Activated CD8-positive, alpha-beta T cell treated with anti-CD3 and anti-CD28 coated beads for 36 hours (primary cell): ENCODE measurements around the gene IRGC. TPM values are rescaled to one million over a fixed set of nuclear protein-coding genes. Genes with fewer than 3 reads are reported as not detected.

Experiments
- ATAC-seq: fragments of 200-7000 bp; cut with Tn5 transposase; one replicate; pipeline ENCODE4 v1.10.0; 2021; ENCODE audit warnings: mild to moderate bottlenecking, moderate library complexity
- CTCF ChIA-PET: fragments of 350-600 bp; sonication (Branson Sonifier 250); formaldehyde crosslinking; loops from one replicate; lab custom pipeline; 2021; ENCODE audit warnings: antibody characterized with exemption; lab: Charles Lee
- POLR2A ChIA-PET: fragments of 350-600 bp; sonication (Branson Sonifier 250); formaldehyde crosslinking; loops from one replicate; lab custom pipeline; 2021; ENCODE audit warnings: antibody characterized with exemption; lab: Charles Lee
- DNase-seq: peaks from one replicate; pipeline ENCODE4 v3.0.0-alpha.2; 2020
- H3K27ac Mint-ChIP-seq: one replicate; pipeline ENCODE4 v1.8.0; 2021; ENCODE audit warnings: mild to moderate bottlenecking, mixed read lengths
- H3K27me3 Mint-ChIP-seq: one replicate; pipeline ENCODE4 v1.8.0; 2021; ENCODE audit warnings: mixed read lengths
- H3K36me3 Mint-ChIP-seq: one replicate; pipeline ENCODE4 v1.8.0; 2021; ENCODE audit warnings: low read depth, mixed read lengths
- H3K4me1 Mint-ChIP-seq: one replicate; pipeline ENCODE4 v1.8.0; 2021; ENCODE audit warnings: low read depth, mixed read lengths
- H3K4me3 Mint-ChIP-seq: one replicate; pipeline ENCODE4 v1.8.0; 2021; ENCODE audit warnings: mild to moderate bottlenecking, moderate library complexity, mixed read lengths
- H3K9me3 Mint-ChIP-seq: one replicate; pipeline ENCODE4 v1.8.0; 2021; ENCODE audit warnings: mixed read lengths
- CTCF ChIP-seq: fragments of 200-600 bp; IDR thresholded peaks from one replicate; pipeline ENCODE4 v1.8.0; 2022; ENCODE audit warnings: antibody characterized with exemption, mild to moderate bottlenecking
- intact Hi-C: fragments of 100-400 bp; cut with micrococcal nuclease; formaldehyde crosslinking; loops from one replicate; pipeline ENCODE4 v1.10.0; 2022
- total RNA-seq, 2 experiments: library from RNA; stranded (reverse); gene quantifications; one replicate each; pipeline ENCODE4 v1.2.3, GENCODE V29; 2021

Gene IRGC
- total RNA-seq, 2 experiments from 2014 or later, result not detected

GRCh38 chr19:43768273-43769050 is 52.6 kb downstream of the IRGC start:
- no peak for TF ChIP-seq CTCF
- Mint-ChIP-seq H3K27me3 (no peaks in the 10 kb centered on the region), H3K4me1 (peaks cover 52% of the 10 kb centered on the region), H3K36me3 (peaks cover 70% of the 10 kb centered on the region), H3K27ac (peak overlapping the region; percentile 46), H3K9me3 (no peaks in the 10 kb centered on the region), H3K4me3 (no peak overlapping the region)
- DNase-seq (no peak), ATAC-seq (no peak)
- CTCF ChIA-PET, result interaction anchor here (1.0 to 5.0 kb wide), 5 partner anchors 10 to 23 kb away, joined by 5 to 122 read pairs (median 17); partner anchors contain the start of genes KCNN4 and SMG9
- intact Hi-C loops, result no loop called here
- POLR2A ChIA-PET, result interaction anchor here (0.5 to 11.4 kb wide), 4 partner anchors 10 to 163 kb away, joined by 3 to 147 read pairs (median 70); partner anchors contain the start of genes KCNN4 and SMG9

DNA sequence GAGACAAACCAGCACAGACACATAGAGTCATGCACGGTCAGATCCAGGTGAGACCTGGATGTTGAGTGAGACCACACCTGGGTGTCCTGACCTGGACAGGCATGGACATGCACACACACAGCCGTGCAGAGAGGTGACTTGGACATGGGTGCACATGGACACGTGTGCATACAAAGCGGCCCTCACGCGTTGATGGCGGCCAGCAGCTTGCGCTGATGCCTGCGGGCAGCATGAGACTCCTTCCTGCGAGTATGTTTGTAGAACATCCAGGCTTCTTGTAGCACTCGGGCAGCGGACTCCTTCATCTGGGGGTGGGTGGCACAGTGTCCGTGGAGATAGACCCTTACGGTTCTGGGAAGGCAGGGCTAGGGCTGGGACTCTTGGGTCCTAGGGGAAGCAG is 53.4 kb downstream of the IRGC start:
- Mint-ChIP-seq H3K4me1 (peaks cover 46% of the 10 kb centered on the region), H3K36me3 (peaks cover 70% of the 10 kb centered on the region), H3K27me3 (no peaks in the 10 kb centered on the region), H3K4me3 (no peak overlapping the region), H3K27ac (no peak overlapping the region), H3K9me3 (no peaks in the 10 kb centered on the region)
- ATAC-seq, result no peak
- DNase-seq, result no peak
- CTCF ChIA-PET, result interaction anchor here (1.0 to 5.0 kb wide), 2 partner anchors 9 to 17 kb away, joined by 5 to 122 read pairs; partner anchors contain the start of gene KCNN4
- no peak for TF ChIP-seq CTCF
- POLR2A ChIA-PET, result interaction anchor here (10.5 to 11.4 kb wide), 2 partner anchors 9 to 15 kb away, joined by 137 to 147 read pairs; partner anchors contain the start of genes KCNN4 and SMG9
- intact Hi-C loops, result no loop called here

Other genes with a start within 250 kb of the IRGC start
- gene PHLDB3, start 211.3 kb upstream of the IRGC start, total RNA-seq, result 10 to 100 TPM; 14.7 to 17.5 TPM
- gene ETHE1, start 188.9 kb upstream of the IRGC start, total RNA-seq, result 10 to 100 TPM; 50.9 to 57.1 TPM
- gene ZNF575, start 182.9 kb upstream of the IRGC start, total RNA-seq, result 1 to 10 TPM; 1.2 to 2.0 TPM
- 10 to 100 TPM; 29.4 to 32.4 TPM for gene XRCC1, start 140.5 kb upstream of the IRGC start, total RNA-seq
- 10 to 100 TPM in 1 of 2 experiments, 1 to 10 TPM in 1; 9.7 to 12.3 TPM for gene PINLYP, start 140.3 kb upstream of the IRGC start, total RNA-seq
- 10 to 100 TPM; 17.1 to 17.9 TPM for gene IRGQ, start 119.9 kb upstream of the IRGC start, total RNA-seq
- 10 to 100 TPM in 1 of 2 experiments, 1 to 10 TPM in 1; 8.8 to 12.2 TPM for gene ZNF576, start 119.5 kb upstream of the IRGC start, total RNA-seq
- under 1 TPM; 0.41 to 0.54 TPM for gene SRRM5, start 104.0 kb upstream of the IRGC start, total RNA-seq
- 10 to 100 TPM; 12.3 to 13.4 TPM for gene ZNF428, start 96.4 kb upstream of the IRGC start, total RNA-seq
- under 1 TPM; 0.22 to 0.38 TPM for gene CADM4, start 76.2 kb upstream of the IRGC start, total RNA-seq
- gene PLAUR, start 45.9 kb upstream of the IRGC start, total RNA-seq, result 10 to 100 TPM; 11.1 to 13.3 TPM
- gene SMG9, start 38.9 kb downstream of the IRGC start, total RNA-seq, result 10 to 100 TPM; 48.9 to 53.1 TPM
- gene KCNN4, start 64.9 kb downstream of the IRGC start, total RNA-seq, result 10 to 100 TPM; 49.5 to 49.6 TPM
- gene LYPD5, start 86.4 kb downstream of the IRGC start, total RNA-seq, result under 1 TPM; 0.51 to 0.61 TPM
- 1 to 10 TPM; 6.6 to 7.2 TPM for gene ZNF283, start 111.2 kb downstream of the IRGC start, total RNA-seq
- gene ZNF404, start 167.9 kb downstream of the IRGC start, total RNA-seq, result 1 to 10 TPM; 2.1 to 2.7 TPM
- 1 to 10 TPM; 7.9 to 8.8 TPM for gene ZNF45, start 219.2 kb downstream of the IRGC start, total RNA-seq
- 1 to 10 TPM; 1.0 to 1.6 TPM for gene ZNF221, start 235.2 kb downstream of the IRGC start, total RNA-seq